ENCODE measurements around the gene MRPL54.

Gene MRPL54

GRCh38 chr19:3807574-3808354 is 45.3 kb downstream of the MRPL54 start:
- Histone ChIP-seq H3K4ac (ENCODE audit: low read depth, low read length) (no peak overlapping the region), H3K79me1 (ENCODE audit: low read length) (no peaks in the 10 kb centered on the region), H2AK5ac (ENCODE audit: low read length) (no peak overlapping the region), H3K4me2 (ENCODE audit: low read length) (no peak overlapping the region), H4K12ac (ENCODE audit: low read depth, low read length) (no peak overlapping the region), H3K18ac (ENCODE audit: low read length) (no peak overlapping the region), H2AFZ (ENCODE audit: insufficient read depth, low read length, poor library complexity) (no peak overlapping the region), H2BK120ac (ENCODE audit: insufficient read depth, low read length, poor library complexity) (no peak overlapping the region), H3K23ac (ENCODE audit: low read length) (no peak overlapping the region), H3K14ac (ENCODE audit: low read length) (no peak overlapping the region), H2BK5ac (ENCODE audit: low read depth, low read length, poor library complexity) (no peak overlapping the region), H3K27me3 (ENCODE audit: insufficient read depth, low read length) (no peaks in the 10 kb centered on the region), H3K9ac (ENCODE audit: low read length) (no peak overlapping the region), H3K9me3 (ENCODE audit: insufficient read depth, low read depth, low read length) (peaks cover 6% of the 10 kb centered on the region), H3K4me3 (ENCODE audit: low read depth, low read length) (peak overlapping the region; percentile 6), H4K91ac (ENCODE audit: low read depth, low read length) (no peak overlapping the region), H2BK12ac (ENCODE audit: low read length) (no peak overlapping the region), H3K79me2 (ENCODE audit: control insufficient read depth, insufficient read depth, low read length, poor library complexity) (no peaks in the 10 kb centered on the region), H4K8ac (ENCODE audit: low read depth, low read length) (no peak overlapping the region), H3K4me1 (ENCODE audit: control insufficient read depth in 1 of 2, insufficient read depth in 2 of 2, low read length in 2 of 2) (no peaks in the 10 kb centered on the region), H3K36me3 (ENCODE audit: control insufficient read depth in 1 of 2, insufficient read depth in 2 of 2, low read length in 2 of 2) (no peaks in the 10 kb centered on the region), H3K27ac (ENCODE audit: low read depth, low read length) (no peak overlapping the region)
- no CpG with 5 or more reads among the region's 35 CpGs for WGBS (ENCODE audit: extremely low coverage, insufficient coverage, insufficient read length)
- no peak for DNase-seq

GRCh38 chr19:3808420-3809143 is 46.1 kb downstream of the MRPL54 start:
- Histone ChIP-seq H3K4me1 (ENCODE audit: control insufficient read depth in 1 of 2, insufficient read depth in 2 of 2, low read length in 2 of 2) (no peaks in the 10 kb centered on the region), H3K36me3 (ENCODE audit: control insufficient read depth in 1 of 2, insufficient read depth in 2 of 2, low read length in 2 of 2) (no peaks in the 10 kb centered on the region), H3K4ac (ENCODE audit: low read depth, low read length) (no peak overlapping the region), H4K12ac (ENCODE audit: low read depth, low read length) (no peak overlapping the region), H2BK5ac (ENCODE audit: low read depth, low read length, poor library complexity) (no peak overlapping the region), H2AK5ac (ENCODE audit: low read length) (no peak overlapping the region), H3K14ac (ENCODE audit: low read length) (no peak overlapping the region), H3K4me3 (ENCODE audit: low read depth, low read length) (no peak overlapping the region), H2BK12ac (ENCODE audit: low read length) (no peak overlapping the region), H3K4me2 (ENCODE audit: low read length) (no peak overlapping the region), H2BK120ac (ENCODE audit: insufficient read depth, low read length, poor library complexity) (no peak overlapping the region), H4K91ac (ENCODE audit: low read depth, low read length) (no peak overlapping the region), H3K79me1 (ENCODE audit: low read length) (no peaks in the 10 kb centered on the region), H2AFZ (ENCODE audit: insufficient read depth, low read length, poor library complexity) (no peak overlapping the region), H3K79me2 (ENCODE audit: control insufficient read depth, insufficient read depth, low read length, poor library complexity) (no peaks in the 10 kb centered on the region), H3K18ac (ENCODE audit: low read length) (no peak overlapping the region), H3K27me3 (ENCODE audit: insufficient read depth, low read length) (no peaks in the 10 kb centered on the region), H3K9me3 (ENCODE audit: insufficient read depth, low read depth, low read length) (peaks cover 6% of the 10 kb centered on the region), H4K8ac (ENCODE audit: low read depth, low read length) (no peak overlapping the region), H3K23ac (ENCODE audit: low read length) (no peak overlapping the region), H3K27ac (ENCODE audit: low read depth, low read length) (no peak overlapping the region), H3K9ac (ENCODE audit: low read length) (no peak overlapping the region)
- DNase-seq = no peak
- WGBS (ENCODE audit: extremely low coverage, insufficient coverage, insufficient read length) = no CpG with 5 or more reads among the region's 33 CpGs

GRCh38 chr19:3809881-3810707 is 47.6 kb downstream of the MRPL54 start:
- no peaks in the 10 kb centered on the region for H3K79me1 ChIP-seq (ENCODE audit: low read length)
- H3K4me1 ChIP-seq (ENCODE audit: control insufficient read depth in 1 of 2, insufficient read depth in 2 of 2, low read length in 2 of 2) = no peaks in the 10 kb centered on the region
- no peaks in the 10 kb centered on the region for H3K79me2 ChIP-seq (ENCODE audit: control insufficient read depth, insufficient read depth, low read length, poor library complexity)
- H2AFZ ChIP-seq (ENCODE audit: insufficient read depth, low read length, poor library complexity) = no peak overlapping the region
- no peaks in the 10 kb centered on the region for H3K36me3 ChIP-seq (ENCODE audit: control insufficient read depth in 1 of 2, insufficient read depth in 2 of 2, low read length in 2 of 2)
- no peak for DNase-seq
- H3K9ac ChIP-seq (ENCODE audit: low read length) = no peak overlapping the region
- no peak overlapping the region for H2AK5ac ChIP-seq (ENCODE audit: low read length)
- no peak overlapping the region for H4K12ac ChIP-seq (ENCODE audit: low read depth, low read length)
- no peak overlapping the region for H3K4me3 ChIP-seq (ENCODE audit: low read depth, low read length)
- H3K18ac ChIP-seq (ENCODE audit: low read length) = no peak overlapping the region
- H2BK120ac ChIP-seq (ENCODE audit: insufficient read depth, low read length, poor library complexity) = no peak overlapping the region
- no peak overlapping the region for H2BK12ac ChIP-seq (ENCODE audit: low read length)
- H3K4me2 ChIP-seq (ENCODE audit: low read length) = no peak overlapping the region
- H3K14ac ChIP-seq (ENCODE audit: low read length) = no peak overlapping the region
- H3K23ac ChIP-seq (ENCODE audit: low read length) = no peak overlapping the region
- H3K4ac ChIP-seq (ENCODE audit: low read depth, low read length) = no peak overlapping the region
- no peaks in the 10 kb centered on the region for H3K27me3 ChIP-seq (ENCODE audit: insufficient read depth, low read length)
- no peak overlapping the region for H2BK5ac ChIP-seq (ENCODE audit: low read depth, low read length, poor library complexity)
- no CpG with 5 or more reads among the region's 26 CpGs for WGBS (ENCODE audit: extremely low coverage, insufficient coverage, insufficient read length)
- H3K9me3 ChIP-seq (ENCODE audit: insufficient read depth, low read depth, low read length) = peaks cover 6% of the 10 kb centered on the region
- no peak overlapping the region for H3K27ac ChIP-seq (ENCODE audit: low read depth, low read length)
- H4K8ac ChIP-seq (ENCODE audit: low read depth, low read length) = no peak overlapping the region
- H4K91ac ChIP-seq (ENCODE audit: low read depth, low read length) = no peak overlapping the region

GRCh38 chr19:3810708-3811355 is 48.4 kb downstream of the MRPL54 start:
- H4K91ac ChIP-seq (ENCODE audit: low read depth, low read length) = no peak overlapping the region
- H3K4ac ChIP-seq (ENCODE audit: low read depth, low read length) = no peak overlapping the region
- no peak overlapping the region for H2BK5ac ChIP-seq (ENCODE audit: low read depth, low read length, poor library complexity)
- no peak overlapping the region for H4K12ac ChIP-seq (ENCODE audit: low read depth, low read length)
- no peaks in the 10 kb centered on the region for H3K79me2 ChIP-seq (ENCODE audit: control insufficient read depth, insufficient read depth, low read length, poor library complexity)
- H3K27ac ChIP-seq (ENCODE audit: low read depth, low read length) = no peak overlapping the region
- DNase-seq = no peak
- H4K8ac ChIP-seq (ENCODE audit: low read depth, low read length) = no peak overlapping the region
- H3K9me3 ChIP-seq (ENCODE audit: insufficient read depth, low read depth, low read length) = peaks cover 6% of the 10 kb centered on the region
- H3K4me1 ChIP-seq (ENCODE audit: control insufficient read depth in 1 of 2, insufficient read depth in 2 of 2, low read length in 2 of 2) = no peaks in the 10 kb centered on the region
- H3K23ac ChIP-seq (ENCODE audit: low read length) = no peak overlapping the region
- H2BK120ac ChIP-seq (ENCODE audit: insufficient read depth, low read length, poor library complexity) = no peak overlapping the region
- H3K36me3 ChIP-seq (ENCODE audit: control insufficient read depth in 1 of 2, insufficient read depth in 2 of 2, low read length in 2 of 2) = no peaks in the 10 kb centered on the region
- no peak overlapping the region for H3K14ac ChIP-seq (ENCODE audit: low read length)
- H3K18ac ChIP-seq (ENCODE audit: low read length) = no peak overlapping the region
- H3K4me2 ChIP-seq (ENCODE audit: low read length) = no peak overlapping the region
- H3K27me3 ChIP-seq (ENCODE audit: insufficient read depth, low read length) = no peaks in the 10 kb centered on the region
- no peaks in the 10 kb centered on the region for H3K79me1 ChIP-seq (ENCODE audit: low read length)
- H2AFZ ChIP-seq (ENCODE audit: insufficient read depth, low read length, poor library complexity) = no peak overlapping the region
- WGBS (ENCODE audit: extremely low coverage, insufficient coverage, insufficient read length) = no CpG with 5 or more reads among the region's 38 CpGs
- no peak overlapping the region for H2AK5ac ChIP-seq (ENCODE audit: low read length)
- H3K4me3 ChIP-seq (ENCODE audit: low read depth, low read length) = no peak overlapping the region
- H3K9ac ChIP-seq (ENCODE audit: low read length) = no peak overlapping the region
- no peak overlapping the region for H2BK12ac ChIP-seq (ENCODE audit: low read length)
